ELF-1 (cell line): ENCODE data around the gene NSMF.
A peak's percentile ranks its signal among the peaks of the same experiment; 100 is the strongest.
"Not testable (repeated sequence)": the region's sequence is repeated elsewhere in the genome, so short reads cannot be mapped to it uniquely, and the experiment has no call there.

Experiments used
- DNase-seq: peaks from one replicate; pipeline ENCODE4 v3.0.0-alpha.2; 2016; ENCODE audit warnings: low read depth, low spot score

Gene NSMF

DNA sequence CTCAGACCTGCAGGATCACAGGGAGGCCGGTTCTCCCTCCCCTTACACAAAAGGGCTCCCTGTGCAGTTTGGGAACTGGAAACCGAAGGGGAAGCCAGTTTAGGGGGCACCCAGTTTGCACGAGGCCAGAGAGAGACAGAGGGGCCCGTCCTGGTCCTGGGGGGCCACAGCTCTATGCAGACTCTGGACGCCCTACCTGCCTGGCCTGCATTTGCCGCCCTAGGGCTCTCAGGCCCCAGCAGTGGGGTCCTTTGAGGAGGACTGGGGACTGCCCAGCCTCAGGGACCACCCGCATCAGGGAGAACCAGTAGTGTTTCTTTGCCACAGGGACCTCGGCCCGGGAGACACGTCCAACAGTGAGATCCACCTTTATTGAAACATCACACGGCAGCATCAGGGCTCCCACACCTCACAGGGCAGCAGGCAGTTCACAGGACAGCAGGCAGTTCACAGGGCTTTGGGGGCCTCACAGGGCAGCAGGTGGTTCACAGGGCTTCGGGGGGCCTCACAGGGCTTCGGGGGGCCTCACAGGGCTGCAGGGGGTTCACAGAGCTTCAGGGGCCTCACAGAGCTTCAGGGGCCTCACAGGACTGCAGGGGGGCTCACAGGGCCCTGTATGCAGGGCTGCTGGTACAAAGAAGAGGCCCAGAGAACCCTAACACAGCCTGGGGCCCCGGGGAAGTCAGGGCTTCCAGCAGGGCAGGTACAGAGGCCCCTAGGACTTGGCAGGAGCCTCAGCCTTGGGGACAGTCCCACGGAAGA lies 648 bp upstream of the NSMF start:
- DNase-seq: no peak

DNA sequence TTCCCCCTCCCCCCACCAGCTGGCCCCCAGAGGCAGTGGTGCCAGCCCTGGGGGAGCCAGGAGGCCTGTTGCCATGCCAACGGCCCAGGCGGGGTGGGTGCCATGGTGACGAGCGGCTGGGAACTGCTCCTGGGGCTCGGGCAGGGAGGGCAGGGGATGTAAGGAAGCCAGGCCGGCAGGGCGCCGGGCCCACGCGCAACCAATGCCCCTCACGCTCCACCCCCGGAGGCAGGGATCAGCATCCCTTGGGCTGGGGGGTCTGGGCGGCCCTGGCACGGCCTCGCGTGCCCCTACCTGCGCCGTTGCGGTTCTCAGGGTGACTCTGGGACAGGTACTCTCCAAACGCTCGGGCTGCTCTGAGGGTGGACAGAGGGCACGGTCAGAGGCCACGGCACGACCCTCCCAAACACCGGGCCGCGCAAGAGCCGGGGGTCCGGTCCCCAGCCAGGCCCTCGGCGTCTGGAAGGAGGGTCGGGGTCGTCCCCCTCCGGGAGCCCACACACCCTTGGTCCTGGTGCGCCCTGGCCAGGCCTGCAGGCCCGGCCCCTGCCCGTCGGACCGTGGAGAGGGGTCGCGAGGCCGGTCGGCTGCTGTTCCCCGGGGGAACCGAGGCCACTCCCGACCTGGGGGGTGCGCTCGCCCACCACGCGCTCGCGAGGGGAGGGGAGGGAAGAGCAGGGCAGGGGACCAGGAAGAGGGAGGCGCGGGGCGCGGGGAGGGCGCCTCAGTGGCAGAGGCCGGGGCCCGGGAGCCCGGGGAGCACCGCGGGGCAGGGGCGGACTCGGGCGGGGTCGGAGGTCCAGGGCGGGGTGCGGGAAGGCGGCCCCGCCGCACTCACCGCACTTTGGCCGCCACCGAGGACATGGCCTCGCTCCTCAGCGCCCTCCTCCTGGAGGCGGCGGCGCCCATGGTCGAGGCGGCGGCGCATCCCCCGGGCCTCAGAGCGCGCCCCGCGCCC lies 661 bp downstream of the NSMF start:
- DNase-seq: no peak

DNA sequence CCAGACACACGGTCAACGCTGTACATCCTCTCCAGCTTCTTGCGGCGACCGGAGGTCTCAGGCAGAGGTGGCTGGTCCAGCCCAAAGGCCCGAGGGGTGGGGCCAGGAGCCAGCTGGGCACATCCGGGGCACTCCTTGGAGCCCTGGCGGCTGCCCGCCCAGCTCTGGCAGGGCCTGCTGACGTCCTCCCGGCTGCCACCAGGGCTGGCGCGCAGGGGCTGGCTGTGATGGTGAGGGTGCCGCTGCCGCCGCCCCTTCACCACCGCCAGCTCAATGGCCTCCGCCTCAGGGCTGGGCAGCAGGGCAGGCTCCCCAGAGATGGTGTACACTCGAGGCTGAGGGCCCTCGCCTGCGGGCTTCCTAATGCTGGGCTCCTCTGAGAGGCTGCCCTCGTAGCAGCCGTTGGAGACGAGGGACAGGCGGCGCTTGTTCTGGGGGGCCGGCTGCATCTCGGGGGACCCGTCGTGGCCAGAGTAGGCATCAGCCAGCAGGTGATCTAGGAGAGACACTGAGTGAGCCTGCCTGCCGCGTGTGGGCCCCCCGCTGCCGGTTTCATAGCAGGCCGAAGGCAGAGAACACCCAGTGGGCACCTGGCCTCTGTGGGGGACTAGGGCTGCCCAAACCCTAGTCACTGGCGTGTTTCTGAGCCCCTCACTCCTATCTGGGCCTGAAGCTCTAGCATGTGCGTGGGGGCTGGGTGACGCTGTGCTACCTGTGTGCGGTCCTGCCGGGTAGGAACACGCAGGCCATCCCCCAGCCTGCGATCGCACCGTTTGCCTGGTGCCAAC lies 1.5 kb downstream of the NSMF start:
- no peak for DNase-seq

DNA sequence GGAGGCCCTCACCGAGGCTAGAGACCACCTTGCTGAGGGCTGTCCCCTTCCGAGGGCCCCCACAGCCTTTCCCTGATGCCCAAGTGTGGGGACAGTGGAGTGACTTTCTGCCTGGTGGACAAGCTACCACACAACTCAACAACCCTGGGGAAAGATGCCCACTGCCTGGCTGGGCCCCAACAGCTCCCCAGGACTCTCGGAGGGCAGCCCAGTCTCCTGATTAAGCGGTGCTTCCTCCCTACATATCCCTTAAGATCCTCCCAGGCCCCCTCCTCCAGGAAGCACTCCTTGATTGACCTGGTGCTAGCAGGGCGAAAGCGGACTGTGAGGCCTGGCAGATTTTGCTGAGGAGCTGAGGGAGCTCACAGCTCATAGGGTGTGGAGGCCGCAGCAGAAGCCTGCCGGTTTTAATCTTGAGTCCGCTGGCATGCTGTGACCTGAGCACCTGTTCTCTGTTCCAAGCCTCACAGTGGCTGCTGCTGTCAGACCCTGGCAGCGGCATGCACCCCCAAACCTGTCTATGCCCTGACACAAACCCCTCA lies 2.2 kb downstream of the NSMF start:
- no peak for DNase-seq

DNA sequence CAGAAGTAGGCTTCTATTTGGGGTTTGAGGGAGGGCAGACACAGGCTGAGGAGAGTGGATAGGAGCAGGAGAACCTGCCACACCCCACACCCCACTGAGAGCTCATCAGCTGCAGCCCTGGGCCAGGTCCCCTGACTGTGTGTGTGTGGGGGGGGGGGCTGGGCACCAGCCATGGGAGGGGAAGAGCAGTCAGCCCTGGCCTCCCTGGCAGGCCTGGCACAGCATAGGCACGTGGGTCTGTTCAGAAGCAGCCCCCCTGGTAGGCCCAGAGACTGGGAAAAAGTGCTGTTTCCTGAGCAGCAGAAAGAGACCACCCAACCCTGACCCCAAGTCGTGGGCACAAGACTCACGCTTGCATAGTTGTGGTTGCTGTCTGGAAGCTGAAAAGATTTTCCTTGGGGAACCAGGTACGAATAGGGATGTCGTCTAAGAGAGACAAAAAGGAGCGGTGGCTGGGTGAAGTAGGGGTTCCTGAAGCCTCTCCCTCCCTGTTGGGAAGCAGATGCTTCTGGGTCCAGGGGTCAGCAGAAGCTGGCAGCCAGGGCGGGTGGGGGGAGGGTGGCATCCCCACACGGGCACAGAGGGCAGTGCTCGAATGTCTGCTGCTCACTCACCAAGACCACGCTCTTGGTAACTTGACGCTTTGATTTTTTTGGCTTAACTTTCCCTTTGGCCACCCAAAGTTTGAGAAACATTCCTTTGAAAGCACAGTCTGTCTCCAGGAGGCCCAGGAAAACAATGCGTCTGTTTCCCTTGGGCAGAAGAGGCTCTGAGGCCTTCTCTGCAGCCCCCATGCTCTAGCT lies 2.9 kb downstream of the NSMF start:
- no peak for DNase-seq

DNA sequence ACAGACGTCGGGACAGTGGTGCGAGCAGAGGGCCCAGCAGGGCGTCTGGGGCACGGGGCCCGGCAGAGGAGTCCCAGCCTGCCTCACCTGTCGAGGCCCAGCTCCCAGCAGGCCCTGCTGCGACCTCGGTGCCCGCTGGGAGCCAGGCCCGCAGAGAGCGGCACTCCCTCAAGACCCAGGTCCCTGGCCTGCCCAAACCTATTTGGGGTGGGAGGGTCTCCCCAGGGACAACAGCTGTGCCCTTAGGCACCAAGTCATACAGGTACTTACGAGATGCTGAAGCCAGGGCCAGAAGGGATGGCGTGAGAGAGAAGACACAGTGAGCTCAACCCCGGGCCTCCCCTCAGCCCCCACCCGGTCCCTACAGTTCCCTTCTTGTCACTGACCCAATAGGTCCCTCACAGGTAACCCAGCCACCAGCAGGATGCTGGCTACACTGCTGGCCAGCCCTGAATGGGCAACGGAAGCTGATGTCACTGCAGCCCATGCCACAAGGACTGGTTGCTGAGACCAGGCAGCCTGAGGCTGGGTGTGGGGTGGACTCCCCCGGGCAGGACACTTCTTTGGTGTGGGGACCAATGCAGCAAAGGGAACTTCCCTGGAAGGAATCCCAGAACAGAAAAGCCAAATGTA lies 3.7 kb downstream of the NSMF start:
- DNase-seq: no peak

DNA sequence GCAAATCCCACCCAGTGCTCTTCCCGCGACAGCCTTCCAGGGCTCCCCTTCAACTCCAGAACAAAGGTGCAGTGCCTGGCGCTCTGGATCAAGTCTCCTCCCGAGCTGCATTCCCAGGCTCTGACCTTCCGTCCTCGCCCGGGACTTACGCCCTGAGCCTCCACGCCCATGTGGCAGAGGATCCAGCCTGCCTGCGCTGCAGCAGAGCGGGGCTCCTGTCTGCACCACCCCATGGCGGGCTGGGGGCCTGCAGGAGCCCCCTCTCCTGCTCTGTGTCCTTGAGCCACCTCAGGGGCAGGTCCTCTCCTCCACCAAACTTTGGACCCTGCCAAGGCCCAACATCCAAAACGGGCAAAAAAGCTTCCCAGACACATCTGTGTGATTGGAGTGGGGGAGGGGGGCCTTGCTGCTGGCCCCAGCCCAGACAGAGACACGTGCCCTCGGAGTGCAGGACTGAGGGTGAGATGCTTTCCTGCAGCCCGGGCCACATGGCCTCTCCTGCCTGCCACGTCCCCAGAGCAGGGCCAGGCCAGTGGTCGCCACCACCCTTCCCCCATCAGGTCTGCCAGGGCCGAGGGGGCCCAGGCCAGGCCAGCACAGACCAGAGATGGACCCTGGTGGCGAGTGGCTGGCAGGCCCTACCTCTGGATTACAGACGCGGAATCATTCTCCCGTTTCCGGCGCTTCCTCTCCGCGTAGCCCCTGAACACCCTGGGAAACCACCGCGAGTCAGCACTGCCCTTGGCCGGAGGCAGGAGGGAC lies 4.4 kb downstream of the NSMF start:
- no peak for DNase-seq

DNA sequence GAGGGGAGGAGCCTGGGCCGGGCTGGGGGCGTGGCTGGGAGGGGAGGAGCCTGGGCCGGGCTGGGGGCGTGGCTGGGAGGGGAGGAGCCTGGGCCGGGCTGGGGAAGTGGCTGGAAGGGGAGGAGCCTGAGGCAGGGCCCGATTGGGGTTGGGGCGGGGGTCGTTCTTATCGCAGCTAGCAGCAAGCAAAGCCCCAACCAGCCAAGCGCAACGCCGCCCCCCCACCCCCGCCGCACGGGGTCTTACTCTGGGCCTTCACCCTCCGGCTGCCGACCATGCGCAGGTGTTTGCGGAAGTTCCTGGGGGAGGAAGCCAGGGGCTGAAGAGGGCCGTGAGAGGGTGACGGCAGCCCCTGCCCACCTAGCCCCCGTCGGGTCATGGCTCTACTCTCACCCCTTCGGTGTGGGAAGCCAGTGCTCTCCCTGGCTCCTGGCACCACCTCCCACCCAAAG lies 5.0 kb downstream of the NSMF start:
- peak; percentile 86 for DNase-seq

DNA sequence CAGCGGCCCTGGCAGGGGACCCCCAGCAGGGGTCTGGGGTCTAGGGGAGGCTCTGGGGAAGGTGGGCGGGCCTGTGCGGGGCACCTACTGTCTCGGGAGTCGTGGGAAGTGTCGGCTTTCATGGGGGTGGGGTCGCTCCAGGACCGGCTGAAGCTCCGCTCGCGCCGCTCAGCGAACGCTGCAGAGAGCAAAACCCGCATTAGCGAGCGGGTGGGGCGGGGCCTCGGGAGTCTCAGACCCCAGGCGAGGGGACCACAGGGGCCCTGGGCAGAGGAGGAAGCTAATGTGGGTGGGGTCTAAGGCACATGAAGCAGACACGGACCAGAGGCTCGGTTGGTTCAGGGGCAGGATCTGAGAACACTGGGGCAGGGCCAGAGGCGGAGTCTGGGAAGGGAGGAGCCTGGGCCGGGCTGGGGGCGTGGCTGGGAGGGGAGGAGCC lies 5.5 kb downstream of the NSMF start:
- DNase-seq: peak; percentile 91

DNA sequence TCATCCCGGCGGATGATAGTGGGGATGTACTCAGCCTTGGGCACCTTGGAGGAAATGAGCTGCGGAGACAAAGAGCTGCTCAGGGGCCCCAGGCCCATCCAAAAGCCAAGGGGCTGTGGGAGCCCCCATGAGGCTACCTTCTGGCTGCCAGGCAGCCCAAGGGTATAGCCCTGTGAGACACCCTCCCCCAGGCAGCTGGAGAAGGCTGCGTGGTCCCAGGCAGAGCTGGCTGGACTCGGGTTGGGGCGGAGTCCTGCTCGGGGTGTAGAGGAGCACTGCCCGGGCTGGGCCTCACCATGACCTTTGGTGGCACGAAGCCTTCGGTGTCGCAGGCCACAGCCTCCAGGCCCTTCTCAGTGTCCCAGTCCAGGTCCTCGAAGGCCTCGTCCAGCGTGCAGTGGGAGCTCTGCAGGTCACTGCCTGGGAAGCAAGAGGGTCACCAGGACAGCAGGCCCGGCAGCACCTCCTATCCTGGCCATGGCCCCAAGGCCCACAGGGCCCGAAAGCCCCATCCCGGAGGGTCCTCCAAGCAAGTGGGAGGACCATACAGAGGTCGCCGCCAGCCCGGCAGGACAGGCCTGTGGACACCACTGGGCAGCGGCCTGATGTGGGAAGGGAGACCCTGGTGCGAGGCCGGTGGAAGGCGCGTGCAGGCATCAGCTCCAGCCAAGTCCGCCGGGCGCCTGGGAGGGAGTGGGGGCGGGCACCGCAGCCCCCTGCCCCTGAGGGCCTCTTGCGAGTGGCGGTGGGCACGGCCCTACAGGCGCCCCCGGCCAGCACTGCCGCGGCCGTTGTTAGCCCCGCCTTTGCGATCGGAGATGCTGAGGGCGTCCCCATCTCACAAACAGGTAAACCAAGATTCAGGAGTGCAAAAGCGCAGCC lies 6.1 kb downstream of the NSMF start:
- no peak for DNase-seq

DNA sequence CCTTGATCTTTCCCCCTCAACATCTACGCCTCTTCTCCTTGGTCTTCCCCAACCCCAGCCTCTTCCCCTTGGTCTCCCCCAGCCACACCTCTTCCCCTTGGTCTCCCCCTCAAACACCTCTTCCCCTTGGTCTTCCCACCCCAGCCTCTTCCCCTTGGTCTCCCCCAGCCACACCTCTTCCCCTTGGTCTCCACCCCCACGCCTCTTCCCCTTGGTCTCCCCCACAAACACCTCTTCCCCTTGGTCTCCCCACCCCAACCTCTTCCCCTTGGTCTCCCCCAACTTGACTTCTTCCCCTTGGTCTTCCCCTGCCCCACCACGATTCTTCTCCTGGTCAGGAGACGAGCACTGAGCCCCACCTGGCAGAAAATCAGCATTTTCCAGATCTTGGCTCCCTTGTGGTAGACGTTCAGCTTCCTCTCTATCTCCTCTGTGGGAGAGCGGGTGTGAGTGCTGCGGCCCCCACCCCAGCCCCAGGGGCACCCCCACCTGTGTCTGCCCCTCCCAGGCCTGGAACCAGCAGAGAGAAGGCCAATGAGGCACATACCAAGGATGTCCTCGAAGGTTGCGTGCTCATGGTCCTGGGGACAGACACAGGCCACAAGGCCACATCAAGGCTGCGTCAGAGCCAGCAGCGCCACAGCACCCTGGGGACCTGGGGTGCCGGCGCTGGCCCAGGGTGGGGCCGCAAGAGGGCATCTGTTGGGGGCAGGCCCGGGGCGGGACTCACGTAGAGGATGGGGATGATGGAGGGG lies 7.0 kb downstream of the NSMF start:
- no peak for DNase-seq

DNA sequence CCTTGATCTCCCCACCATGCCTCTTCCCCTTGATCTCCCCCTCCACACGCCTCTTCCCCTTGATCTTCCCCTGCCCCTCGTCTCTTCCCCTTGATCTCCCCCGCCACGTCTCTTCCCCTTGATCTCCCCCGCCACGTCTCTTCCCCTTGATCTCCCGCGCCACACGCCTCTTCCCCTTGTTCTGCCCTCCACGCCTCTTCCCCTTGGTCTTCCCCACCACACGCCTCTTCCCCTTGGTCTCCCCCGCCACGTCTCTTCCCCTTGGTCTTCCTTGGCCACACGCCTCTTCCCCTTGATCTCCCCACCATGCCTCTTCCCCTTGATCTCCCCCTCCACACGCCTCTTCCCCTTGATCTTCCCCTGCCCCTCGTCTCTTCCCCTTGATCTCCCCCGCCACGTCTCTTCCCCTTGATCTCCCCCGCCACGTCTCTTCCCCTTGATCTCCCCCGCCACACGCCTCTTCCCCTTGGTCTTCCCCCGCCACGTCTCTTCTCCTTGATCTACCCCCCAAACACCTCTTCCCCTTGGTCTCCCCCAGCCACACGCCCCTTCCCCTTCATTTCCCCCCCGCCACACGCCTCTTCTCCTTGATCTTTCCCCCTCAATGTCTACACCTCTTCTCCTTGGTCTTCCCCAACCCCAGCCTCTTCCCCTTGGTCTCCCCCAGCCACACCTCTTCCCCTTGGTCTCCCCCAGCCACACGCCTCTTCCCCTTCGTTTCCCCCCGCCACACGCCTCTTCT lies 7.7 kb downstream of the NSMF start:
- DNase-seq: not testable (repeated sequence)

DNA sequence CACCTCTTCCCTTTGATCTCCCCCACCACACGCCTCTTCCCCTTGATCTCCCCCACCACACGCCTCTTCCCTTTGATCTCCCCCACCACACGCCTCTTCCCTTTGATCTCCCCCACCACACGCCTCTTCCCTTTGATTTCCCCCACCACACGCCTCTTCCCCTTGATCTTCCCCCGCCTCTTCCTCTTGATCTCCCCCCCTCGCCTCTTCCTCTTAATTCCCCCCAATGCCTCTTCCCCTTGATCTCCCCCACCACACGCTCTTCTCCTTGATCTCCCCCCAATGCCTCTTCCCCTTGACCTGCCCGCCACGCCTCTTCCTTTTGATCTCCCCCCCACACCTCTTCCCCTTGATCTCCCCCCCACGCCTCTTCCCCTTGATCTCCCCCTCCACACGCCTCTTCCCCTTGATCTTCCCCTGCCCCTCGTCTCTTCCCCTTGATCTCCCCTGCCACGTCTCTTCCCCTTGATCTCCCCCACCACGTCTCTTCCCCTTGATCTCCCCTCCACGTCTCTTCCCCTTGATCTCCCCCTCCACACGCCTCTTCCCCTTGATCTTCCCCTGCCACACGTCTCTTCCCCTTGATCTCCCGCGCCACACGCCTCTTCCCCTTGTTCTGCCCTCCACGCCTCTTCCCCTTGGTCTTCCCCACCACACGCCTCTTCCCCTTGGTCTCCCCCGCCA lies 8.5 kb downstream of the NSMF start:
- DNase-seq: not testable (repeated sequence)

DNA sequence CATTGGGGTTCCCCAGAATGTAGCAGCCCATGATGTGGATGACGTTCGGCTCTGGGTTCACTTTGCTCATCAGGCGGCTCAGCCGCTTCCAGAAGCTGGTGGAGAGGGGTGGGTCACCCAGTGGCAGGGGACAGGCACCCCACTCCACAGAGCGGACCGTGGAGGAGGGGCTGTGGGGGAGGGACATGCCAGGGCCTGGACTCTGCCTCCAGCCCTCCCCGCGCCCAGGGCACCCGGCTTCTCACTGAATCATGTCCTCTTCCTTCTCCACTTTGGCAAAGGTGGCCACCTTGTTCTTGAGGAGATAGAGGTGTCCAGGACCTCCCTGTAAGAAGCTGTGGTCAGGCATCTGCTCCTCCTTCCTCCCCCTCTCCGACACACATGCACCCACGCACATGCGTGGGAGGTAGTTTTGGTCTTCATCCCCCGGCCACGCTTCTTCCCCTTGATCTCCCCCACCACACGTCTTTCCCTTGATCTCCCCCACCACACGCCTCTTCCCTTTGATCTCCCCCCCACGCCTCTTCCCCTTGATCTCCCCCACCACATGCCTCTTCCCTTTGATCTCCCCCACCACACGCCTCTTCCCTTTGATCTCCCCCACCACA lies 9.1 kb downstream of the NSMF start:
- no peak for DNase-seq

DNA sequence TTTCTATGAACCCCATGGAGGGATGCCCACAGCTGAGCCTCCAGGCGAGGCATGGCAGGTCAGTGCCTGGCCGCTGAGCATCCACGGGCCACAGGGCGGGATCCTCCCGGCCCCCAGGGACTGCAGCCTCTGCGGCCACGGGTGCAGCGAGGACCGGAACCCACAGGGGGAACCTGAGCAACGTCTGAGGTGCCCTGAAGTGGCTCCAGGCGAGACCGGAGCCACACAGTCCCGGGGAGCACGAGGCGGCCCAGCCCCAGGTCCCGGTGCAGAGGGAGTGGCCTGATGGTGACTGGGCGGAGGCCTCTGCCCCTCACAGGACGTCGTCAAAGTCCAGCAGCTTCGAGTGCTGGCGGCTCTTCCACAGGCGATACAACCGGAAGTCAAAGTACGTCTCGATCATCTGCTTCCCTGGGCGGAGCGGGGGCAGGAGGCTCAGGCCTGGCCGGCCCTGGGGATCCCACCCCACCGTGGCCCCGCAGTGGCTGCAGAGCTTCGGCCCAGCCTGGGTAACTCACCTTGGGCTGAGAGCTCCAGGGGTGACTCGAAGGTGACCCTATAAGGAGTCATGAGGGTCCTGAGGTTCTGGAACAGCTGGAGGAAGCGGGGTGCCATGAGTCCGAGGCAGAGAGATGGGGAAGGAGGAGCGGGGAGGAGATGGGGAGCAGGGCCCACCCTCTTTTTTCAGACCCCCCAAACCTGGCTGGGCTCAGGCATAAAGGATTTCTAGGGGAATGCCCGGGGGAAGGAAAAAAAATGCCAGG lies 9.9 kb downstream of the NSMF start:
- no peak for DNase-seq
